ENCODE measurements around the gene CDH4.

The CDH4 gene

DNA sequence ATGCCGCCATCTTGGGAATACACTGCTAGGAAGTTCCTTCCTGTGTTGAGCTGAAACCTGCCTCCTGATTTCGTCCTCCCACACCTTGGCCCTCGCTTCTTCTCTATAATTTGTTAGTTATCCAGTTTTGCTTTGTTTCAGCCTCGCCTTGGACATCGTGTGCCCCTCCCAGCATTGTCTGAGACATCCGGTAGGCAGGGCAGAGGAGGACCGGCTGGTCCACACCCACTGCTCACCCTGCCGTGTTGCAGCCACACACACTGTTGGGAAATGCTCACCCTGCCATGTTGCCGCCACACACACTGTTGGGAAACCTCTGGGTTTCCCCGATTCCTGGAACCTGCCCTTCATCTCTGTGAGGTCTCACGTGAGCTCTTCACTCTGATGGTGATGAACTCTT lies 105.1 kb downstream of the CDH4 start:
- ChIA-PET CTCF (no interaction called here), POLR2A (ENCODE audit: low non-redundant PET) (no interaction called here)
- H3K27ac ChIP-seq: peak overlapping the region; percentile 5; the same call in 1 of the 2 replicates
- TF ChIP-seq, protein P1, sequence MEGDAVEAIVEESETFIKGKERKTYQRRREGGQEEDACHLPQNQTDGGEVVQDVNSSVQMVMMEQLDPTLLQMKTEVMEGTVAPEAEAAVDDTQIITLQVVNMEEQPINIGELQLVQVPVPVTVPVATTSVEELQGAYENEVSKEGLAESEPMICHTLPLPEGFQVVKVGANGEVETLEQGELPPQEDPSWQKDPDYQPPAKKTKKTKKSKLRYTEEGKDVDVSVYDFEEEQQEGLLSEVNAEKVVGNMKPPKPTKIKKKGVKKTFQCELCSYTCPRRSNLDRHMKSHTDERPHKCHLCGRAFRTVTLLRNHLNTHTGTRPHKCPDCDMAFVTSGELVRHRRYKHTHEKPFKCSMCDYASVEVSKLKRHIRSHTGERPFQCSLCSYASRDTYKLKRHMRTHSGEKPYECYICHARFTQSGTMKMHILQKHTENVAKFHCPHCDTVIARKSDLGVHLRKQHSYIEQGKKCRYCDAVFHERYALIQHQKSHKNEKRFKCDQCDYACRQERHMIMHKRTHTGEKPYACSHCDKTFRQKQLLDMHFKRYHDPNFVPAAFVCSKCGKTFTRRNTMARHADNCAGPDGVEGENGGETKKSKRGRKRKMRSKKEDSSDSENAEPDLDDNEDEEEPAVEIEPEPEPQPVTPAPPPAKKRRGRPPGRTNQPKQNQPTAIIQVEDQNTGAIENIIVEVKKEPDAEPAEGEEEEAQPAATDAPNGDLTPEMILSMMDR (conservative IDR thresholded peaks at IDR 0.05; ENCODE audit: low read depth): no peak
- DNase-seq (ENCODE audit: low spot score): no peak

- H3K27ac ChIP-seq: no peak overlapping the region
- TF ChIP-seq, protein P1 (conservative IDR thresholded peaks at IDR 0.05; ENCODE audit: low read depth): no peak
- DNase-seq (ENCODE audit: low spot score): no peak
- ChIA-PET POLR2A (ENCODE audit: low non-redundant PET) (no interaction called here), CTCF (no interaction called here)
These were observed 107.2 kb downstream of the CDH4 start for GRCh38 chr20:61359254-61359653.

- TF ChIP-seq, protein P1 (conservative IDR thresholded peaks at IDR 0.05; ENCODE audit: low read depth): no peak
- H3K27ac ChIP-seq: no peak overlapping the region
- CTCF ChIA-PET: no interaction called here
- POLR2A ChIA-PET (ENCODE audit: low non-redundant PET): no interaction called here
- DNase-seq (ENCODE audit: low spot score): no peak
These were observed 108.2 kb downstream of the CDH4 start for GRCh38 chr20:61360296-61360695.

- CTCF ChIA-PET: no interaction called here
- TF ChIP-seq, protein P1 (conservative IDR thresholded peaks at IDR 0.05; ENCODE audit: low read depth): no peak
- DNase-seq (ENCODE audit: low spot score): no peak
These were observed 108.9 kb downstream of the CDH4 start for GRCh38 chr20:61360940-61361339.

DNA sequence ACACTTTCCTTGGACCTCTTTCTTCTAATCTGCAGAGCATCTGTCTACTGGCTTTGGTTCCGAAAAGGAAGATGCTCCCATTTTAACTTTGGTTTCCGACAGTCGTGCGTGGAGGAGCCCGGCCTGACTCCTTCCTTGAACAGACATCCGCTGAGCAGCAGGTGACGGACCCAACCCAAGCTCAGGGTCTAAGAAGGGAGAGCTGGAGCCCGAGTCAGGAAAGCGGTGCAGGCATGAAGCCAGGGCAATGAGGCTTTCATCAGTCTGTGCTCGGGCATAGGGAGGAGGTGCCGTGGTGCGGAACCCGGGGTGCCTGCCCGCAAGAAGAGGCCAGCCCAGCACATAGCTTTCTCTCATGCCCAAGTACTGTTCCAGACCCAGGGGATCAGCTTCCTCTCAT lies 109.4 kb downstream of the CDH4 start:
- ChIA-PET POLR2A (ENCODE audit: low non-redundant PET) (no interaction called here), CTCF (no interaction called here)
- H3K27ac ChIP-seq: no peak overlapping the region
- DNase-seq (ENCODE audit: low spot score): no peak
- TF ChIP-seq, protein P1 (conservative IDR thresholded peaks at IDR 0.05; ENCODE audit: low read depth): no peak

More at GRCh38 chr20:61360940-61361339, 108.9 kb downstream of the CDH4 start:
- POLR2A ChIA-PET (ENCODE audit: low non-redundant PET): no interaction called here
- no peak overlapping the region for H3K27ac ChIP-seq

DNA sequence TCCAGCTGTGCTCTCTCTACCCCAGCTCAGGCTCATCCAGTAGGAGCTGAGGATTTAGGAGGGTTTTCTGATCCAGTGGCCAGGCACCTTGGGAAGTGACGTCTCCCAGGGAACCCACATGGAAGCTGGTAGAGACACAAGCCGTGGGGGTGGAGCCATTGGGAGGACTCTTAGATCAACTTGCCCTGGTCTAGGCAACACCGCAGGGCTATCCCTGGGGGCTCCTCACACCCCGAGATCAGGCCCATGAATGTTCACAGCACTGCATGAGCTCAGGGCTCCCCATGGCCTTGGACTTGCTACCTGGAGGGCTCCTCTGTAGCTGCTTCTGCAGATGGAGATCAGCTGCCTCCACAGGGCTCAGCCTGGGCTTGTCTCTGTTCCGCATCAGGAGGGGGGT lies 112.1 kb downstream of the CDH4 start:
- DNase-seq (ENCODE audit: low spot score): no peak
- ChIA-PET POLR2A (ENCODE audit: low non-redundant PET) (no interaction called here), CTCF (no interaction called here)
- TF ChIP-seq, protein P1 (conservative IDR thresholded peaks at IDR 0.05; ENCODE audit: low read depth): no peak
- no peak overlapping the region for H3K27ac ChIP-seq

DNA sequence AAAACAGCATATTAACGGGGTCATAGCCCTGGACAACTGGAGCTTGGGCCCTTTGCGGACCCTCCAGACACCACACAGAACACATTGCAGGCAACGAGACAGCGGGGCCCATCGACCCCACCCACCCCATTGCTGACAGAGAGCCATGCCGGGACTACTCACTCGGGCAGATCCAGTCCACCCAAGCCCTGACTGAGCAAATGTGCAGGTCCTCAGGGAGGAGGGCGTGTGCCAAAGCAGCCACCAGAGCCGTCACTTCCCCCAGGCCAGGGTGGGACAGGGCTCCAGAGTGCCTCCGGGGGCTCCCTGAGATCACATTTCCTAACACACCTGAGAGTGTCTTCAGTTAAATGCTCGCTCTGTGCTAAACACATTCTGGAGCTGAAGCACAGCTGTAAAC lies 114.9 kb downstream of the CDH4 start:
- CTCF ChIA-PET: no interaction called here
- DNase-seq (ENCODE audit: low spot score): no peak
- H3K27ac ChIP-seq: no peak overlapping the region
- TF ChIP-seq, protein P1 (conservative IDR thresholded peaks at IDR 0.05; ENCODE audit: low read depth): no peak
- POLR2A ChIA-PET (ENCODE audit: low non-redundant PET): no interaction called here
